ENCODE results near the gene ZGPAT. TPM values are rescaled to one million over a fixed set of nuclear protein-coding genes. Genes with fewer than 3 reads are reported as not detected.

The ZGPAT gene
- polyA plus RNA-seq, 1 donor from 2014 or later, result 59.4 TPM

DNA sequence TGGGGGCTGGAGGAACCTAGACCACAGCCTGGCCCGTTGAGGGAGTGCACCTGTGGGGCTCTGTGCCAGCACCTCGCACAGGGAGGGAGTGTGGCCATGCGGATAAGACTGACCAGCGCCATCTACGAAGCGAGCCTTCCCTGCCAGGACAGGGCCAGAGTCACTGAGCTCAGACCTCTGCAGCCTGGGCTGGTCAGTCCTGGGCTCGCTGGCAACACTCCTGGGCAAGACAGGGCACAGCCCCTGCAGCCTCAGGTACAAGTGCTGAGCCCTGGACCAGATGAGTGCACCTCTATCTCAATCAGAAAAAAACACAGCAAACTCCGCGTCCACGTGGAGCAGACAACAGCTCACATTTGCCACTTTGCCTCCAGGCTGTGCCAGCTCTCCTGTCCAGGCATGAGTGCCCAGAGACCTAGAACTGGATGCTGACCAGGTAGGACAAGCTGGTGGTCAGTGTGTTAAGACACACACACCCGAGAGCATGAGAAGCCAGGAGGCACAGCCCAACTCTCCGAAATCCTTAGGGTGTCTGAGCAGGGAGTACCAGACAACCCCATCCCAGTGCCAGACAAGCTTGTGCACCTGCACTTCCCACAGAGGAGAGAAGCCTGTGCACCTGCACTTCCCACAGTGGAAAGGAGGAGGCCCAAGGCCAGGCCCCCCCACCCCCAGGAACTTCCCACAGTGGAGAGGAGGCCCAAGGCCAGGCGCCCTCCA, 4.9 kb upstream of the ZGPAT start:
- H3K4me1 Mint-ChIP-seq, result peaks cover 4 to 11% (median 9%) of the 10 kb centered on the region in 3 donors

GRCh38 chr20:63703471-63703975, 4.3 kb upstream of the ZGPAT start:
- no peaks in the 10 kb centered on the region for H3K27me3 Mint-ChIP-seq
- peaks cover 4 to 12% (median 9%) of the 10 kb centered on the region in 3 donors for H3K4me1 Mint-ChIP-seq
- H3K4me3 Mint-ChIP-seq, result no peak overlapping the region
- no peaks in the 10 kb centered on the region for H3K36me3 Mint-ChIP-seq
- no peaks in the 10 kb centered on the region for H3K9me3 Mint-ChIP-seq
- peak overlapping the region in 1 of 3 donors; percentile 19 for H3K27ac Mint-ChIP-seq

More for the DNA sequence above, 4.9 kb upstream of the ZGPAT start:
- Mint-ChIP-seq H3K9me3 (no peaks in the 10 kb centered on the region), H3K36me3 (no peaks in the 10 kb centered on the region), H3K4me3 (no peak overlapping the region), H3K27me3 (no peaks in the 10 kb centered on the region), H3K27ac (no peak overlapping the region)

DNA sequence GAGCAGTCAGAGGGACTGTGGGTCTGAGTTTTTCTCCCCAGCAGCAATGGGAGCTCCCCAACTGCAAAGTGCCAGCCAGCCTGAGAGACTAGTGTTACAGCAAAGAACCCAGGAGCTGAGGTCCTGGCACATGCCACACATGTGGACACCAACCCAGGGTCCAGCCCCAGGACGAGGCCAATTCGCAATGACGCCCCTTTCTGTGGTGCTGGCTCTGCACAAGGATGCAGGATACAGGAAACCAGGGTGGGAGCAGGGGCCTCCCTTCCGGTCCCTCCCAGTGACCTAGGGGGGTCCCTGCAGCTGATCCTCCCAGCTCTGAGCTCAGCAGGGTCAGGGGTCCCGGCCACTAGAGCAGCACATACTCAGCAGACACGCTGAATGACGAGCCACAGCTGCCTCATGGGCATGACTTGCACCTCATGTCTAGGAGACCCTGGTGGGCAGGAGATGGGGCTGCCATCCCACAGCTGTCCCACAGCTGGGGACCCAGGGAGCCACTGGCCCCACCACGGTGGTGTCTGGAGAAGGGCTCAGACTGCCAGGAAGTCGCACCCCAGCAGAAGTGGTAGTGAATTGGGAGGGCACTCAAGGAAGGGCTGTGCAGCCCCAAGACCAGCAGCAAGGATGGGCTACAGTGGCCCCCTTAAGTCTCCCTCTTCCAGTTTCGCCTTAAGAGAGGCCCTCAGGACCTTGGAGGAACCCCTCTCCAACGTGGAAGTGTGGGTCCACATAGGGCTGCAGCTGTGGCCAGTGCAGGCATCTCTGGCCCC, 3.7 kb upstream of the ZGPAT start:
- H3K36me3 Mint-ChIP-seq, result no peaks in the 10 kb centered on the region
- H3K4me1 Mint-ChIP-seq, result peaks cover 5 to 18% (median 9%) of the 10 kb centered on the region in 3 donors
- H3K9me3 Mint-ChIP-seq, result no peaks in the 10 kb centered on the region
- peak overlapping the region in 1 of 3 donors; percentile 57 for H3K27ac Mint-ChIP-seq
- H3K4me3 Mint-ChIP-seq, result no peak overlapping the region
- no peaks in the 10 kb centered on the region for H3K27me3 Mint-ChIP-seq

DNA sequence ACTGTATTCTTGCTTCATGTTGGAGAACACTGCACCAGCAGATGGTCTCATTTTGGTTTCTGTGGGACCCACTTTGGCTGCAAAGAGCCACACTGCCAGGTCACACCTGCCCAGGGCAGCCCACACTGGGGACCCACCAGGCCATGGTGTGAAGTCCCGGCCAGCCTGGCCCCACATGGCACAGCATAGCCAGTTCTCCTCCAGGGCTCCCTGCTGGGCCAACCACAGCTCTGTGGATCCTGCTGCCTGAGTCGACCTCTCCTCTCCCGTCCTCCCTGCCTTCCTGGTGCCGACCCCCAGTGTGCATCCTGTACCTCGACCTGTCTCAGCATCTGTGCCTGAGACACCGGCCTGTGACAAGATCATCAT, 3.1 kb upstream of the ZGPAT start:
- Mint-ChIP-seq H3K4me3 (no peak overlapping the region), H3K9me3 (no peaks in the 10 kb centered on the region), H3K4me1 (peaks cover 7 to 21% (median 9%) of the 10 kb centered on the region in 3 donors), H3K27me3 (no peaks in the 10 kb centered on the region), H3K27ac (no peak overlapping the region), H3K36me3 (no peaks in the 10 kb centered on the region)

DNA sequence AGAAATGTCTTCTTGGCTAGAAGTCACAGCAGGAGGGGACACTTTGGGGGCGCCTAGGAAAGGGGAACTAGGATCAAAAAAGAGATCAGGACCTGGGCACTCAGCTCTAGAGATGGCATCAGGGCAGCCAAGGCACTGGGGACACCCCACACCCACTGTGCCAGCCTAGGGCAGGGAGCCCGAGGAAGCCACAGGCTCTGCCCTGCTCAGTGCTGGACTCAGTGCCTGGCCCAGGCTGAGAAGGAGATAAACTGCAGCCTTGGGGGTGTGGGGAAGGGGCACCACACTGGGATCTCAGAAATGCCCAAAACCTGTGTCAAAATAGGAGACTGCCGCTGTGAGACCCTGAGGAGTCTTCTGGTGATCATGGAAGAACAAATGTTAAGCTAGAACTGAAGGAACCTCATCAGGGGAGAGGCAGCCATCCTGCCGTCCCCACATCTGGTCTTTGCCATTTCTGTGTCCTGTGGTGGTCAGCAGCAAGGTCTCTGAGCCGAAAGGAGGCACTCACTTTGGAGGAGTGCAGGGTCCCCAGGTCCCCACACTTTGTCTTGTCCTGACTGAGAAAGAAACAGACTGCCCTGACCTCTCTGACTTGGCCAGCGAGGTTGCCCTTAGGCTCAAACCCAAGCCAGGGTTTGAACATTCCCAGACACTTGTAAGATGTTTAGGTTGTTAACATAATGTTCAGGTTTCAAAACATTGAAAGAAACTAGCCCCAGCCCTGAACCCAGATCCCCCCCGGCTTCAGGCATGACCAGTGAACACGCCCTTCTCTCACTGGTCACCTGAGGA, 2.4 kb upstream of the ZGPAT start:
- peaks cover 10 to 23% (median 12%) of the 10 kb centered on the region in 3 donors for H3K4me1 Mint-ChIP-seq
- H3K9me3 Mint-ChIP-seq, result no peaks in the 10 kb centered on the region
- peaks cover under 1% of the 10 kb centered on the region for H3K36me3 Mint-ChIP-seq
- peak overlapping the region; percentile 30 to 60 (median 47) for H3K4me3 Mint-ChIP-seq
- H3K27me3 Mint-ChIP-seq, result no peaks in the 10 kb centered on the region
- peak overlapping the region; percentile 65 to 78 (median 73) for H3K27ac Mint-ChIP-seq

DNA sequence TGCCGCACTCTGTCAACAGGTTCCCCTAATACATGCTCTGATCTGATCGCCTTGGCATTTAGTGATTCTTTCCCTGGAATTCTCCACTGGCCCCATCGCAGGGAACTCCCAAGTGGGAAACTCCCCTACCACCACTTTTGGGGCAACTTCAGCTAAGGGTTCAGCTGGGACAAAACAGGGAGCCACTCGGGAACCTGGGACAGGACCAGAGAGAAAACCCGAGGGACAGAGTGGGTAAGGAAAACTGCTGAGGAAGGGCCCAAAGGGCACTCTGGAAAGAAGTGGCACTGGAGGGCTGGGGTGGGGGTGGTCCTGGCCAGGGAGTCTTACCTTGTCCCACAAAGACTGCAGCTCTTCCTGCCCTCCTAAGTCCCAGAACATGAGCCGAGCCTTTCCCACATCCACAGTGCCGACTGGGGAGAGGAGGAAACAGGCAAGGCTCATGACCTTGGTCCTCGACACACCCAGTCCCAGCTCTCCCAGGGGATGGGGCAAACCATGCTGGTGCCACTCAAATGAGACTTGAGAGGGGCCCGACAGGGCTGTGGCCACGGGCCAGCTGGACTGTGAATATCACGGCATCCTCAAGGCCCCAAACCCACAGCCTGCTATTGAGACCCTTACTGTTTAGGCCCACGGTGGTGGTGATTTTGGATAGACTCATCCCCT, 1.7 kb upstream of the ZGPAT start:
- H3K4me3 Mint-ChIP-seq, result peak overlapping the region; percentile 85 to 92 (median 87)
- no peaks in the 10 kb centered on the region for H3K27me3 Mint-ChIP-seq
- peaks cover 2% of the 10 kb centered on the region for H3K36me3 Mint-ChIP-seq
- H3K27ac Mint-ChIP-seq, result peak overlapping the region; percentile 78 to 95 (median 92)
- no peaks in the 10 kb centered on the region for H3K9me3 Mint-ChIP-seq
- H3K4me1 Mint-ChIP-seq, result peaks cover 15 to 30% (median 16%) of the 10 kb centered on the region in 3 donors

DNA sequence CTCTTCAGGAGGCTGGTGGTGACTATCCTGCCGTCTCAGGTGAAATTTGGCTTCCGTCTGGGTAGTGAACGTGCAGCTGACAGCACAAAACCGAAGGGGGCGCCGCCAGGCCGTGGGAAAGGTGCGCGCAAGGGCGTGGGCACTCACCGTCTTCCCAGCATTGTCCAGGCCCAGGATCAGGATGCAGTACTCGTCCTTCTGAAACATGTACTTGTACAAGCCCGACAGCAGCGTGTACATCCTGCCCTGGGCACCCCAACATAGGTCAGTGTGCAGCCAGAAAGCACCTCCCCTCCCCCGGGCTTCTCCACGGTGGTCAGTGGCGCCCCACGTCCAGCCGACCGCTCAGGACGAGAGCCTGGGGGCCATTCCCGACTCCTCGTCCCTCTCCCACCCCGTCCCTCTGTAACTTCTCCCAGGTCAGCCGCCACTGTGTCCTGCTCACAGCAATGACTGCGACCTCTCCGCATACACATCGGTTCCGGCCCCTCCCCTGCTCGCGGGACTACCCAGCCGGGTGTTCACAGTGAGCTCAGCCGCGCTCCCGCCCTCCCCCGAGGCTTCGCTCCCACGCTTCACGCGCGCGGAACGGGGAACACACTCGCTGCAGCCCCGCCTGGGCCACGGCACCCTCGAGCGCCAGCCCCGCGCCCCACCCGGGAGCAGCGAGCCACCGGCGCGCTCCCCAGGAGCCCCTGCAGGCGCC, 834 bp upstream of the ZGPAT start:
- Mint-ChIP-seq H3K27me3 (no peaks in the 10 kb centered on the region), H3K27ac (peak overlapping the region; percentile 78 to 95 (median 92)), H3K9me3 (no peaks in the 10 kb centered on the region), H3K36me3 (peaks cover 3% of the 10 kb centered on the region), H3K4me1 (peaks cover 17 to 31% (median 19%) of the 10 kb centered on the region in 3 donors), H3K4me3 (peak overlapping the region; percentile 85 to 92 (median 87))

DNA sequence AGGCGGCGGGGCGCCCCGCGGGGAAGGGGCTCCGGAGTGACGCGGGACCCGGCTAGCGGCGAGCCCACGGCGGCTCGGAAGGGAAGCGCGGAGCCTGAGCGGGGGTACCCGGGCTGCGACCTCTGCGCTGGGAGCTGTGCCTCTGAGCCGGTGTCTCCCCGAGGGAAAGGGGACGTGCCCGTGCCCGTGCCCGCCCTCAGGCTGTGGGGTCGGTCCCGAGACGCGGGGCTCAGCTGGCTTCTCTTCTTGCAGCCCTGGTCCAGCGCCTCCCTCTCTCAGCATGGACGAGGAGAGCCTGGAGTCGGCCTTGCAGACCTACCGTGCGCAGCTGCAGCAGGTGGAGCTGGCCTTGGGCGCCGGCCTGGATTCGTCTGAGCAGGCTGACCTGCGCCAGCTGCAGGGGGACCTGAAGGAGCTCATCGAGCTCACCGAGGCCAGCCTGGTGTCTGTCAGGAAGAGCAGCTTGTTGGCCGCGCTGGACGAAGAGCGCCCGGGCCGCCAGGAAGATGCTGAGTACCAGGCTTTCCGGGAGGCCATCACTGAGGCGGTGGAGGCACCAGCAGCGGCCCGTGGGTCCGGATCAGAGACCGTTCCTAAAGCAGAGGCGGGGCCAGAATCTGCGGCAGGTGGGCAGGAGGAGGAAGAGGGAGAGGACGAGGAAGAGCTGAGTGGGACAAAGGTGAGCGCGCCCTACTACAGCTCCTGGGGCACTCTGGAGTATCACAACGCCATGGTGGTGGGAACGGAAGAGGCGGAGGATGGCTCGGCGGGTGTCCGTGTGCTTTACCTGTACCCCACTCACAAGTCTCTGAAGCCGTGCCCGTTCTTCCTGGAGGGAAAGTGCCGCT, 686 bp downstream of the ZGPAT start:
- Mint-ChIP-seq H3K4me3 (peak overlapping the region; percentile 78 to 92 (median 87)), H3K27me3 (no peaks in the 10 kb centered on the region), H3K9me3 (peaks cover 0 to 3% (median 1%) of the 10 kb centered on the region in 3 donors), H3K36me3 (peaks cover 7% of the 10 kb centered on the region), H3K4me1 (peaks cover 21 to 31% (median 23%) of the 10 kb centered on the region in 3 donors), H3K27ac (peak overlapping the region in 1 of 3 donors; percentile 59)

- Mint-ChIP-seq H3K27ac (no peak overlapping the region), H3K9me3 (peaks cover 0 to 3% (median 1%) of the 10 kb centered on the region in 3 donors), H3K36me3 (peaks cover 9% of the 10 kb centered on the region), H3K4me3 (peak overlapping the region; percentile 78 to 92 (median 87)), H3K4me1 (peaks cover 21 to 31% (median 23%) of the 10 kb centered on the region in 3 donors), H3K27me3 (no peaks in the 10 kb centered on the region)
These were observed 1.3 kb downstream of the ZGPAT start for GRCh38 chr20:63709149-63709527.

- peaks cover 25 to 33% (median 30%) of the 10 kb centered on the region in 3 donors for H3K4me1 Mint-ChIP-seq
- peak overlapping the region in 2 of 3 donors; percentile 77 to 81 for H3K27ac Mint-ChIP-seq
- peaks cover 0 to 6% (median 3%) of the 10 kb centered on the region in 3 donors for H3K9me3 Mint-ChIP-seq
- H3K36me3 Mint-ChIP-seq, result peaks cover 20% of the 10 kb centered on the region
- no peaks in the 10 kb centered on the region for H3K27me3 Mint-ChIP-seq
- H3K4me3 Mint-ChIP-seq, result peak overlapping the region in 3 of 4 donors; percentile 25 to 92 (median 73)
These were observed 3.3 kb downstream of the ZGPAT start for GRCh38 chr20:63711085-63711645.

GRCh38 chr20:63712191-63712590, 4.4 kb downstream of the ZGPAT start:
- no peaks in the 10 kb centered on the region for H3K27me3 Mint-ChIP-seq
- H3K4me1 Mint-ChIP-seq, result peaks cover 16 to 29% (median 27%) of the 10 kb centered on the region in 3 donors
- peak overlapping the region in 3 of 4 donors; percentile 2 to 63 (median 53) for H3K4me3 Mint-ChIP-seq
- peaks cover 27% of the 10 kb centered on the region for H3K36me3 Mint-ChIP-seq
- peaks cover 0 to 6% (median 3%) of the 10 kb centered on the region in 3 donors for H3K9me3 Mint-ChIP-seq
- H3K27ac Mint-ChIP-seq, result peak overlapping the region in 1 of 3 donors; percentile 20

DNA sequence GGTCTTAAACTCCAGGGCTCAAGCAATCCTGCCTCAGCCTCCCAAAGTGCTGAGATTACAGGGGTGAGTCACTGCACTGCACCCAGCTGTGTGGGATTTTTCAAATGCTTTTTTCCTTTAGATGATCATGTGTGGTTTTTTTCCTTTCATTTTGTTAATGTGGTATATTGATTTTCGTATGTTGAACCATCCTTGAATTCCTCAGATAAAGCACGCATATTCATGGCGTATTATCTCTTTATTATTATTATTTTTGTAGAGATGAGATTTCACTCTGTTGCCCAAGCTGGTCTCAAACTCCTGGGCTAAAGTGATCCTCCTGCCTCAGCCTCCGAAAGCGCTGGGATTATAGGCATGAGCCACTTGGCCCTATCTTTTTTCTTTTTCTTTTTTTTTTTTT, 7.0 kb downstream of the ZGPAT start:
- Mint-ChIP-seq H3K27ac (no peak overlapping the region), H3K36me3 (peaks cover 36% of the 10 kb centered on the region), H3K27me3 (no peaks in the 10 kb centered on the region), H3K4me3 (no peak overlapping the region), H3K9me3 (peaks cover 0 to 13% (median 3%) of the 10 kb centered on the region in 3 donors), H3K4me1 (peaks cover 20 to 27% (median 20%) of the 10 kb centered on the region in 3 donors)

All from IgD-negative memory B cell (primary cell).